ENCODE results near the gene PROSER3. TPM values are rescaled to one million over a fixed set of nuclear protein-coding genes. Genes with fewer than 3 reads are reported as not detected.

Gene PROSER3
- total RNA-seq, 4 donors from 2014 or later, result 1.0 to 52.6 (median 4.1) TPM

DNA sequence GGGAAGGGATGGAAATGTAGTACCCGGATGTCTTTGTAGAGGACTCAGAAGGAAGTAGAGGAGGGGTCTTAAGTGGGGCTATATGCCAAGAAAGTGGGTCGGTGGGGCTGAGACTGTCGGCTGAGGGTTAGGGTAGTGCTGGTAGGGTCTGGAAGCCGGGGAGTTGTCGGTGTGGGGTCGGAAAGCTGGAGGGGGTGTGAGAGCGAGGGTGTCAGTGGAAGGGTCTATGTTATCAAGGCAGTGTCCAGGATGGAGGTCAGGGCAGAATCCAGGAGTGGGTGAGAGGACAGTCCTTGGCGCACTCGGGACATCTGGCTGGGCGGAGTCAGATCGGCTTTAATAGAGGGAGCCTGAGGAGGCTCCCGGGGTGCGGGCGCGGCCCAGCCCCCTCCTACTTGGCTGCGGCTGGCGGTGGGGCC is 2.8 kb upstream of the PROSER3 start:
- intact Hi-C loops (cut with DNase I; ENCODE audit: low total_unique reads), result no loop called here
- Histone ChIP-seq H3K27ac (peak overlapping the region; percentile 98 to 99), H3K27me3 (no peaks in the 10 kb centered on the region), H3K4me3 (peak overlapping the region; percentile 94 to 96), H3K9me3 (no peaks in the 10 kb centered on the region), H3K4me1 (peaks cover 0 to 20% of the 10 kb centered on the region in 2 donors), H3K36me3 (no peaks in the 10 kb centered on the region)
- DNase-seq, result no peak
- TF ChIP-seq, protein P1, sequence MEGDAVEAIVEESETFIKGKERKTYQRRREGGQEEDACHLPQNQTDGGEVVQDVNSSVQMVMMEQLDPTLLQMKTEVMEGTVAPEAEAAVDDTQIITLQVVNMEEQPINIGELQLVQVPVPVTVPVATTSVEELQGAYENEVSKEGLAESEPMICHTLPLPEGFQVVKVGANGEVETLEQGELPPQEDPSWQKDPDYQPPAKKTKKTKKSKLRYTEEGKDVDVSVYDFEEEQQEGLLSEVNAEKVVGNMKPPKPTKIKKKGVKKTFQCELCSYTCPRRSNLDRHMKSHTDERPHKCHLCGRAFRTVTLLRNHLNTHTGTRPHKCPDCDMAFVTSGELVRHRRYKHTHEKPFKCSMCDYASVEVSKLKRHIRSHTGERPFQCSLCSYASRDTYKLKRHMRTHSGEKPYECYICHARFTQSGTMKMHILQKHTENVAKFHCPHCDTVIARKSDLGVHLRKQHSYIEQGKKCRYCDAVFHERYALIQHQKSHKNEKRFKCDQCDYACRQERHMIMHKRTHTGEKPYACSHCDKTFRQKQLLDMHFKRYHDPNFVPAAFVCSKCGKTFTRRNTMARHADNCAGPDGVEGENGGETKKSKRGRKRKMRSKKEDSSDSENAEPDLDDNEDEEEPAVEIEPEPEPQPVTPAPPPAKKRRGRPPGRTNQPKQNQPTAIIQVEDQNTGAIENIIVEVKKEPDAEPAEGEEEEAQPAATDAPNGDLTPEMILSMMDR (IDR thresholded peaks at IDR 0.05), result no peak
- no peak for TF ChIP-seq POLR2A (IDR thresholded peaks at IDR 0.05)

DNA sequence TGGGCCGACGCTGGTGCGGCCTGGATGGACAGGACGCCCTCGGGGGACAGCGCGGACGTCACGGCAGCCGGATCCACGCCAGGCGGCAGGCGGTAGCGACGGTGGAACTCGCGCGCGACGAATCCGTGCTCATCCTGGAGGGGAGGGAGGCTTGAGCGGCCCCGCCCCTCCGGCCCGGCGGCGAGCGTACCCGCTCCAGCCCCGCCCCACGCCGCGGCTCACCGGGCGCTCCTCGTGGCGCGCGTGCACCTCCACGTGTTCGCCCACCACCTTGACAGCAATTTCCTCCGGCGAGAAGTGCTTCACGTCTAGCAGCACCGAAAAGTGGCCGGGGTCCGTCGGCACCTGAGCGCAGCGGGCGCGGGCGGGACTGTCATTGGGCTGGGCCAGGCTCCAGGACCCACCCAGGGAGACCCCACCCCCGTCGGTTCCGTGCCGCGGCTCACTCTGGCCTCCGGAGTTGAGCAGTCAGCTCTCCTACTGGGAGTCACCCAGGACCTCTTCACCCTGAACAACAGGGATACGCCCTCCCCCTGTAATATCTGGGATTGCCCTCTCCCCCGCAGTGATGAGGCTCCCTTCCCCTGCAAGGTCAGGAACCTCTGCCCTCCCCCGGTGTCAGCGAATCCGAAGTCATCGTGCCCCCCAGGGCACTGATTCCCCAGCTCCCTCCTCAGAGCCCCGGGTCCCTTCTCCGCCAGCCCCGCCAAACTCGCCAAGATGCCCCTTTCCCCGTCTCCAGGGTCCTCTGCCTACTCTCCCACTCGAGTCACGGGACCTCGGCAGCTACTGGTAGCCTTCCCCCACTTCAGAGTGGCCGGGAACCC is 2.2 kb upstream of the PROSER3 start:
- peak; percentile 90 to 97 for DNase-seq
- TF ChIP-seq POLR2A (IDR thresholded peaks at IDR 0.05), result peak in 1 of 2 donors; percentile 66
- TF ChIP-seq, protein P1 (IDR thresholded peaks at IDR 0.05), result peak in 1 of 4 experiments; percentile 5
- Histone ChIP-seq H3K36me3 (no peaks in the 10 kb centered on the region), H3K9me3 (no peaks in the 10 kb centered on the region), H3K27me3 (no peaks in the 10 kb centered on the region), H3K4me1 (peaks cover 0 to 17% of the 10 kb centered on the region in 2 donors), H3K4me3 (peak overlapping the region; percentile 94 to 96), H3K27ac (peak overlapping the region; percentile 98 to 99)
- intact Hi-C loops (cut with DNase I; ENCODE audit: low total_unique reads), result no loop called here

DNA sequence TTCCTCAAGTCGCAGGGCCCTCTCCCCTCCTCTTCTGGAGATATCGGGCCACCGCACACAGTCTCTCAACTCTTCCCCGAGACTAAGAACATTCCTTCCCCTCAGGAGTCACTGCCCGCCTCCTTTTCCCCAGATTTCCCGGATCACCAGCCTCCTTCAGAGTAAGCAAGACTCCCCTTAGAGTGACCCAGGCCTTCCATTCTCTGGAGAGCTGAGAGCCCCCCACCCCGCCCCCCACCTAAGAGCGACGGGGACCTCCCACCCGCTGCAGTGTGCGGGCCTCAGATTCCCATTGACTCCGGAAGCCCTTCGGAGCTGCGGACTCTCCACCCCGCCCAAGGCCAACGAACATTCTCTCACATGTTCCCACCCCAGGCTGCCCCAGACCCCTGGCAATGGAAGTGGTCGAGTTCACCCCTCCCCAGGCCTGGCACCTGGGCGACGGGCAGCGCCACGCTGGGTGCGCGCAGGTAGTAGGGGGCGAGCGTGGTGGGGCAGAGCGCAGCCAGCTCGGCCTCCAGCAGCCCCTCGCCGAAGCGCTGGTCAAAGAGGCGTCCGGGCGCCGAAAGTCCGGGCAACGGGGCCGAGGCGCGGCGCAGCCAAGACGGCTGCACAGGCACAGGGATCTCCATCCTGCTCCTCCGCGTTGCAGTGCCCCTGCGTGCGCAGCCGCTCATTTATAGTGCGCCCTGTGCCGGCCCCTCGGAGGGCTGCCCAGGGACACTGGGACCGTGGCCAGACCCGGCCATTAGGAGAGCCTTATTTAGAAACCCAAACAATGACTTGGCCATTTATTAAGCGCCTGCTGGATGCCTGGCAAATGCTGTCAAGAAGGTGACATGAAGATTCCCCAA is 1.4 kb upstream of the PROSER3 start, which contains the start of gene HSPB6:
Gene HSPB6 (minus strand): TSS at position 653 of the 854 bp plus-strand sequence. CDS start 21 bp downstream, at position 632.
- peak; percentile 82 to 91 for DNase-seq
- peak within 1 kb of the TSS; percentile 98 to 99 for H3K27ac ChIP-seq
- intact Hi-C loops (cut with DNase I; ENCODE audit: low total_unique reads), result no loop called here
- H3K36me3 ChIP-seq, result no peaks in the 10 kb centered on the region
- peaks cover 0 to 17% of the 10 kb centered on the region in 2 donors for H3K4me1 ChIP-seq
- peak; percentile 22 to 79 for TF ChIP-seq POLR2A (IDR thresholded peaks at IDR 0.05)
- TF ChIP-seq, protein P1 (IDR thresholded peaks at IDR 0.05), result no peak
- peak within 1 kb of the TSS; percentile 94 to 96 for H3K4me3 ChIP-seq
- no peaks in the 10 kb centered on the region for H3K27me3 ChIP-seq
- no peaks in the 10 kb centered on the region for H3K9me3 ChIP-seq

DNA sequence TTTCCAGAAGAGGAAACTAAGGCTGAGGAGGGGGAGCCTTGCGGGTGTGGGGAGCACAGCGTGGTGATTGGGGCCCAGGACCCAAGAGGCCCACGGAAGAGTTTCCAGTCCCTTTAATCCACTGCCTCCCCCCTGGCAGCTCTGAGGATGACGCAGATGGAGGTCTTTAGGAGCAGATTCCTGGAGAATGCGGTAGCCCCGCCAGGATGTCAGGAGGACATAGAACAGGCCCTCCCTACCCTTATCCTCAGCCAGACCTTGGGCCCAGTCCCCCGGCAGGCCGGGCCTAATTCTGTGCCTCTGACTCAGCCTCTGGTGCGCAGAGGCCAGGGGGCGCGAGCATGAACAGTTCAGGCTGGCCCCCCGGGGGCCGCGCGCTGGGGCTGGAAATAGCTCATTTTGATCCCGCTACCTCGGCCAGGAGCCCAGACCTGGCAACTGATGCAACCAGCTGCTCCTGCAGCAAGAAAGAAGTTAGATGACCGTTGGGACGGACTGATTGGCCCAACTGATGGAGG is 686 bp upstream of the PROSER3 start:
- TF ChIP-seq, protein P1 (IDR thresholded peaks at IDR 0.05), result peak in 2 of 4 experiments; percentile 8 to 16
- peak; percentile 15 to 72 for TF ChIP-seq POLR2A (IDR thresholded peaks at IDR 0.05)
- H3K4me1 ChIP-seq, result peaks cover 0 to 17% of the 10 kb centered on the region in 2 donors
- intact Hi-C loops (cut with DNase I; ENCODE audit: low total_unique reads), result no loop called here

More for the DNA sequence above, 686 bp upstream of the PROSER3 start:
- Histone ChIP-seq H3K4me3 (peak overlapping the region; percentile 94 to 96), H3K27me3 (no peaks in the 10 kb centered on the region), H3K9me3 (no peaks in the 10 kb centered on the region), H3K27ac (peak overlapping the region; percentile 98 to 99), H3K36me3 (no peaks in the 10 kb centered on the region)
- DNase-seq, result peak; percentile 97 to 98

Data from uterus (tissue), 4 donors.